GM12875 (cell line): Measurements from ENCODE around the gene DLG1.
A peak's percentile ranks its signal among the peaks of the same experiment; 100 is the strongest.

ENCODE experiments used
- H3K4me3 ChIP-seq: one replicate; pipeline ENCODE4 v1.5.1; 2011; ENCODE audit warnings: low read depth, low read length, control low read depth
- CTCF ChIP-seq: IDR thresholded peaks from 2 replicates; pipeline ENCODE4 v1.5.1; 2011; ENCODE audit warnings: low read depth, mild to moderate bottlenecking, control low read depth, inconsistent platforms, low read length, moderate library complexity, borderline replicate concordance; ENCODE audit not compliant: insufficient read depth

The DLG1 gene

GRCh38 chr3:197186887-197187588, 111.4 kb downstream of the DLG1 start:
- TF ChIP-seq CTCF = peak; percentile 58; the same call in 1 of the 2 replicates
- H3K4me3 ChIP-seq = no peak overlapping the region

- TF ChIP-seq CTCF = no peak
- no peak overlapping the region for H3K4me3 ChIP-seq
These were observed 114.8 kb downstream of the DLG1 start for GRCh38 chr3:197183582-197183981.

- H3K4me3 ChIP-seq = no peak overlapping the region
- TF ChIP-seq CTCF = no peak
These were observed 116.7 kb downstream of the DLG1 start for GRCh38 chr3:197181741-197182140.

DNA sequence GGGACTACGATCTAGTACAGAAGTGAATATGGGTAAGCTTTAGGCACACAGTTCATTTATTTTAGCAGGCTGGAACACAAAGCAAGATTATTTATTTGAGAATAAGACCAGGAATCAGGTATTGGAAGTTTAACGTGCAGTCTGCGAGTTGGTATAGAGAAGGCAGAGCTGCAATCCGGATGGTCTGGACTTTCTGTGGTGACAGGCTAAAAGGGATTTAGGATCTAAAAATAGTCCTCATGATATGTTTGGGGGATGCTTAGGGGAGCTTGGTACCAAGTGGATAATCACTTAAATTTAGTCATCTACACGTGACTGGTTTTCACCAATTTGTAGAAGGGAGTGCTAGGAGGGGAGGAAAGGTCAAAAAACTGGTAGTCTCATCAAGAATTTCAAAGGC, 119.4 kb downstream of the DLG1 start:
- TF ChIP-seq CTCF = no peak
- no peak overlapping the region for H3K4me3 ChIP-seq

GRCh38 chr3:197175503-197175902, 122.9 kb downstream of the DLG1 start:
- no peak overlapping the region for H3K4me3 ChIP-seq
- TF ChIP-seq CTCF = no peak

GRCh38 chr3:197174927-197175326, 123.5 kb downstream of the DLG1 start:
- no peak overlapping the region for H3K4me3 ChIP-seq
- no peak for TF ChIP-seq CTCF

- no peak for TF ChIP-seq CTCF
- no peak overlapping the region for H3K4me3 ChIP-seq
These were observed 124.8 kb downstream of the DLG1 start for GRCh38 chr3:197173620-197174019.
